ENCODE results near the gene ZFP36L1. TPM values are rescaled to one million over a fixed set of nuclear protein-coding genes. Genes with fewer than 3 reads are reported as not detected.

ZFP36L1 gene
- total RNA-seq, 1 donor, result 46.7 TPM

GRCh38 chr14:68757618-68758081 is 35.2 kb downstream of the ZFP36L1 start:
- no peak for TF ChIP-seq CTCF (IDR thresholded peaks at IDR 0.05; ENCODE audit: extremely low read depth, low read depth, low read length)
- no peak for DNase-seq (ENCODE audit: insufficient read length, low spot score, missing footprints)
- Histone ChIP-seq H3K27me3 (ENCODE audit: insufficient read depth, low read length) (no peaks in the 10 kb centered on the region), H3K4me2 (ENCODE audit: insufficient read depth, low read length) (no peak overlapping the region), H3K79me2 (ENCODE audit: insufficient read depth, low read length) (no peaks in the 10 kb centered on the region), H3K4me1 (ENCODE audit: insufficient read depth, low read length) (peaks cover 13% of the 10 kb centered on the region), H3K36me3 (ENCODE audit: insufficient read depth, low read length) (no peaks in the 10 kb centered on the region), H2AFZ (ENCODE audit: low read length) (no peak overlapping the region), H4K20me1 (ENCODE audit: insufficient read depth, low read length) (no peaks in the 10 kb centered on the region), H3K9me3 (ENCODE audit: low read depth, low read length) (no peaks in the 10 kb centered on the region), H3K27ac (ENCODE audit: low read depth, low read length) (no peak overlapping the region), H3K4me3 (ENCODE audit: insufficient read depth, low read length) (no peak overlapping the region)

GRCh38 chr14:68756734-68757133 is 36.1 kb downstream of the ZFP36L1 start:
- no peak overlapping the region for H2AFZ ChIP-seq (ENCODE audit: low read length)
- H3K27me3 ChIP-seq (ENCODE audit: insufficient read depth, low read length), result no peaks in the 10 kb centered on the region
- no peaks in the 10 kb centered on the region for H4K20me1 ChIP-seq (ENCODE audit: insufficient read depth, low read length)
- H3K36me3 ChIP-seq (ENCODE audit: insufficient read depth, low read length), result no peaks in the 10 kb centered on the region
- no peaks in the 10 kb centered on the region for H3K9me3 ChIP-seq (ENCODE audit: low read depth, low read length)
- H3K4me3 ChIP-seq (ENCODE audit: insufficient read depth, low read length), result no peak overlapping the region
- H3K4me1 ChIP-seq (ENCODE audit: insufficient read depth, low read length), result peaks cover 8% of the 10 kb centered on the region
- TF ChIP-seq CTCF (IDR thresholded peaks at IDR 0.05; ENCODE audit: extremely low read depth, low read depth, low read length), result no peak
- no peak for DNase-seq (ENCODE audit: insufficient read length, low spot score, missing footprints)
- H3K79me2 ChIP-seq (ENCODE audit: insufficient read depth, low read length), result no peaks in the 10 kb centered on the region
- H3K27ac ChIP-seq (ENCODE audit: low read depth, low read length), result no peak overlapping the region
- H3K4me2 ChIP-seq (ENCODE audit: insufficient read depth, low read length), result no peak overlapping the region

- DNase-seq (ENCODE audit: insufficient read length, low spot score, missing footprints), result no peak
- no peak for TF ChIP-seq CTCF (IDR thresholded peaks at IDR 0.05; ENCODE audit: extremely low read depth, low read depth, low read length)
- H3K27me3 ChIP-seq (ENCODE audit: insufficient read depth, low read length), result no peaks in the 10 kb centered on the region
- H2AFZ ChIP-seq (ENCODE audit: low read length), result no peak overlapping the region
- no peaks in the 10 kb centered on the region for H3K9me3 ChIP-seq (ENCODE audit: low read depth, low read length)
- H3K36me3 ChIP-seq (ENCODE audit: insufficient read depth, low read length), result no peaks in the 10 kb centered on the region
- peaks cover 8% of the 10 kb centered on the region for H3K4me1 ChIP-seq (ENCODE audit: insufficient read depth, low read length)
- H3K27ac ChIP-seq (ENCODE audit: low read depth, low read length), result no peak overlapping the region
- H3K4me2 ChIP-seq (ENCODE audit: insufficient read depth, low read length), result no peak overlapping the region
- H4K20me1 ChIP-seq (ENCODE audit: insufficient read depth, low read length), result no peaks in the 10 kb centered on the region
- H3K4me3 ChIP-seq (ENCODE audit: insufficient read depth, low read length), result no peak overlapping the region
- no peaks in the 10 kb centered on the region for H3K79me2 ChIP-seq (ENCODE audit: insufficient read depth, low read length)
Measured at GRCh38 chr14:68756000-68756481, 36.8 kb downstream of the ZFP36L1 start.

- TF ChIP-seq CTCF (IDR thresholded peaks at IDR 0.05; ENCODE audit: extremely low read depth, low read depth, low read length), result no peak
- Histone ChIP-seq H3K27ac (ENCODE audit: low read depth, low read length) (no peak overlapping the region), H3K79me2 (ENCODE audit: insufficient read depth, low read length) (no peaks in the 10 kb centered on the region), H4K20me1 (ENCODE audit: insufficient read depth, low read length) (no peaks in the 10 kb centered on the region), H3K4me2 (ENCODE audit: insufficient read depth, low read length) (no peak overlapping the region), H3K4me1 (ENCODE audit: insufficient read depth, low read length) (peaks cover 8% of the 10 kb centered on the region), H3K27me3 (ENCODE audit: insufficient read depth, low read length) (no peaks in the 10 kb centered on the region), H3K4me3 (ENCODE audit: insufficient read depth, low read length) (no peak overlapping the region), H3K36me3 (ENCODE audit: insufficient read depth, low read length) (no peaks in the 10 kb centered on the region), H3K9me3 (ENCODE audit: low read depth, low read length) (no peaks in the 10 kb centered on the region), H2AFZ (ENCODE audit: low read length) (no peak overlapping the region)
- no peak for DNase-seq (ENCODE audit: insufficient read length, low spot score, missing footprints)
Measured at GRCh38 chr14:68755016-68755353, 37.9 kb downstream of the ZFP36L1 start.

Measured in osteoblast (primary cell).